HG03196 (cell line): ENCODE data around the gene MID2.
"Not testable (repeated sequence)": the region's sequence is repeated elsewhere in the genome, so short reads cannot be mapped to it uniquely, and the experiment has no call there.

ENCODE experiments used
- ATAC-seq: cut with Tn5 transposase; IDR thresholded peaks from one replicate; pipeline ENCODE4 v1.9.1; 2021; ENCODE audit not compliant: unreplicated experiment

Gene MID2, protein sequence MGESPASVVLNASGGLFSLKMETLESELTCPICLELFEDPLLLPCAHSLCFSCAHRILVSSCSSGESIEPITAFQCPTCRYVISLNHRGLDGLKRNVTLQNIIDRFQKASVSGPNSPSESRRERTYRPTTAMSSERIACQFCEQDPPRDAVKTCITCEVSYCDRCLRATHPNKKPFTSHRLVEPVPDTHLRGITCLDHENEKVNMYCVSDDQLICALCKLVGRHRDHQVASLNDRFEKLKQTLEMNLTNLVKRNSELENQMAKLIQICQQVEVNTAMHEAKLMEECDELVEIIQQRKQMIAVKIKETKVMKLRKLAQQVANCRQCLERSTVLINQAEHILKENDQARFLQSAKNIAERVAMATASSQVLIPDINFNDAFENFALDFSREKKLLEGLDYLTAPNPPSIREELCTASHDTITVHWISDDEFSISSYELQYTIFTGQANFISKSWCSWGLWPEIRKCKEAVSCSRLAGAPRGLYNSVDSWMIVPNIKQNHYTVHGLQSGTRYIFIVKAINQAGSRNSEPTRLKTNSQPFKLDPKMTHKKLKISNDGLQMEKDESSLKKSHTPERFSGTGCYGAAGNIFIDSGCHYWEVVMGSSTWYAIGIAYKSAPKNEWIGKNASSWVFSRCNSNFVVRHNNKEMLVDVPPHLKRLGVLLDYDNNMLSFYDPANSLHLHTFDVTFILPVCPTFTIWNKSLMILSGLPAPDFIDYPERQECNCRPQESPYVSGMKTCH

DNA sequence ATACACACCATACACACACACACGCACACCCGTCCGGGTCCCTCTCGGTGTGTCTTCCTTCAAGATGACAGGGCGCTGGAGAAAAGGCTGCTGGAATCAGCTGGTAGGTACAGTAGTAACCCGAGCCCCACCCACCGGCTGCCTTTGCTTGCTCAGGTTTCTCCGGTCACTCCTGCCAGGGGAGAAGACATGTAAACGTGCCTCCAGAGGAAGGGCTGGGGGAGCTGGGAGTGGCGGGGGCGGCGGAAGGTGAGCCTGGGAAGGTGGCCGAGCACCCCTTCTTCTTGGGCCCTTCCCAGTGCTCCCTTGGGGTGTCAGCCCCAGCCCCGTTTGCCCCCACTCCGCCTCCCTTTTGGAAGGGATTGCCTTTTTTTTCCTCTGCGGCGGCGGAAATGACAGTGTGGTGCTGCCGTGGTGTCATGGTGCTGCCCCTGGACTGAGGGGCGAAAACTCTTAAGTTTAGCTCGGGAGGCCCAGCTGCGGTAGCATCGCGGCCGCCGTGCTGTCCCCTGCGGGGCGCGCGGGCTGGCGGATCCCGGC lies at the start of gene MID2:
Gene MID2 (plus strand): TSS at position 169 of the 540 bp plus-strand sequence. CDS start 561 bp downstream, outside the sequence.
- no peak for ATAC-seq

DNA sequence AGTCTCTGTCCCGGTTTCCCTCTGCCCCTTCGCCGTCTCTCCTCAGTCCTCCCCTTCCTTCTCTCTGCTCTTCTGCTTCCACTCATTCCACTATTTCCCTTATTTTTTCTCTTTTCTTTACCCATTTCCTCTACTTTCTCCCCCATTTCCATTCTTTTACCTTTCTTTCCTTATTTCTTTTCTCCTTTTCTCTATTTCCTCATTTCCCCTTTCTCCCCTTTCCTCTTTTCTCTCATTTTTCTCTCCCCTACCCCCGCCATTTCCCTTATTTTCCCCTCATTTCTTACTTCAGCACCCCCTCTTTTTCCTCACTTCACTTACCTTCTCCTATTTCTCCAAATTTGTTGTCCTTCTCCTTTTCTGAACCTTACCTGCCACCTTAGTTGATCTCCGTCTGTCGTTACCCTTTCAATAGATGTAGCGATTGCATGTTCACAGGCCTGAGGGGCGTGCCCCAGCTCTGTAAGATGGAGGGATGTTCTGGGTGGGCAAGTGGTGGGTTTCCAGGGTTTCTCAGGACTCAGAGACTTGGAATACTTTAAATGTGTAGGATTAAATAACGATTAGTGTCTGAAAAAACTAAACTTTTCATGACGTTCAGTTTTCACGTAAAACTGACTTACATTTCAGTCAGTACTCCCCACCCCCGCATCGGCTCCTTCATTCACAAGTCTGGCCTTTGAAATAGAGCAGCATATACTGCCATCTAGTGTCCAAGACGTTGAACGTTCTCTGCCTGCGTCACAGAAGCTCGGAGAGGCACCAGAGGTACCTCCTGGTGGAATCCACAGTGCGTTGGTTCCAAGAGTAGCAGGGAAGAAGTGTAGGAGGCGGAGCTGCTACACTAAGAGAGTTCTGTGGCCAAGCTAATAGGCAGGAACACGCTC lies 48.8 kb upstream of the MID2 start:
- peak; percentile 78 for ATAC-seq

DNA sequence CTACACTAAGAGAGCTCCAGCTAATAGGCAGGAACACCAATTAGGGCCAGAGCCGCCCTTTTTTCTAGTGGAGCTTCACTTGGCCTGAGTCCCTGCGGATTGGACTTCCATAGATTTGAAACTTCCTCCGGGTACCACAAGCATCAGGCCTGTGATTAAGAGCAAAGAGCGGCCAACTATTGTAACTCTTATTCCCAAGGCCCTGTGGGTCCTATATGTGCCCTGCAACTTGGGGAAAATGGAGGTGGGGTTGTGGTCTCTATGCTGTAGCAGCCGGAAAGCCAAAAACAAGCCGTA lies 48.2 kb upstream of the MID2 start, which contains the start of gene NCBP2L:
Gene NCBP2L (plus strand): TSS at position 198 of the 297 bp plus-strand sequence. CDS start 16,488 bp downstream, outside the sequence.
- no peak for ATAC-seq

- no peak for ATAC-seq
Observed at GRCh38 chrX:107780525-107780924, 45.1 kb upstream of the MID2 start.

DNA sequence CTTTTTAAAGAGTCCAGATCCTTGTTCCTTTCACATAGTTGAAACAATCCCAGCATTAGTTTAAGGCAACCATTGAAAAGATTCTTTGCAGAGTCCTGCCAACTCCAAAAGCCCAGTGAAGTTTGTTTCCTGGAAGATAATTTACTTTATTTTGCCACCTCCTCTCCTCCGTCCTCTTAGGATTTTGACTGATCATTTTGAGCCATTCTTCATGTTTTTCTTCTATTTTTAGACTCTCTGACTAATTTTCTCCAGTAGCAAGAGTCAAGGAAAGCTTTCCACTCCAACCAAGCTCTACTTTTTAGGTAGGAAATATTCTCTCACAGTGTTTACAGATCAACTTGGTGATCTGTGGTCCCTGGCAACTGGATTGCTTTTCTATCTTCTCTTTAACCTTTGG lies 37.8 kb upstream of the MID2 start:
- no peak for ATAC-seq

GRCh38 chrX:107804427-107804826 lies 21.2 kb upstream of the MID2 start:
- ATAC-seq: no peak

DNA sequence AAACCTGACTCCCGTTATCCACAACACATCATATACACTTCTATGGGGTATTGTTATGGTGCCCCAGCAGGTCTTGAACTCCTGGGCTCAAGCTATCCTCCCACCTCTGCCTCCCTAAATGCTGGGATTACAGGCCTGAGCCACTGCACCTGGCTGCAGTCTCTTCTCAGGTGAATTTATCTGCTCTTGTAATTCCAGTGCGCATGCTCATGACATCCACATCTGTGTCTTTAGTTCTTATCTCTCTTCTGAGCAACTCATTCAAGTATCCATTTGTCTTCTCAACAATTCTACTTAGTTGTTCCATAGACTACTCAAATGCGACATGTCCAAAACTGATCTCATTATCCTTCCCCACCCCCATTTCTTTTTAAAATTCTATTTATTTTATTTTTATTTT lies 20.5 kb upstream of the MID2 start:
- no peak for ATAC-seq

DNA sequence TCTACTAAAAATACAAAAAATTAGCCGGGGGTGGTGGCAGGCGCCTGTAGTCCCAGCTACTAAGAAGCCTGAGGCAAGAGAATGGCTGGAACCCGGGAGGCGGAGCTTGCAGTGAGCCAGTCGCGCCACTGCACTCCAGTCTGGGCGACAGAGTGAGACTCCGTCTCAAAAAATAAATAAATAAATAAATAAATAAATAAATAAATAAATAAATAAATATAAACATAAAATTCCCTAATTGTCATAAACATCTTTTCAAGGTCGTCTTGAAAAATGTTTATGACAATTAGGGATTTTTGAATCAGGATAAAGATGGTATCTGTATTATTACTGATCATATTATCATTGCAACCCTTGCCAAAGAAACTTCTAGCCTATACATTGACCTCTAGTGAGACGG lies 15.6 kb upstream of the MID2 start:
- not testable (repeated sequence) for ATAC-seq

DNA sequence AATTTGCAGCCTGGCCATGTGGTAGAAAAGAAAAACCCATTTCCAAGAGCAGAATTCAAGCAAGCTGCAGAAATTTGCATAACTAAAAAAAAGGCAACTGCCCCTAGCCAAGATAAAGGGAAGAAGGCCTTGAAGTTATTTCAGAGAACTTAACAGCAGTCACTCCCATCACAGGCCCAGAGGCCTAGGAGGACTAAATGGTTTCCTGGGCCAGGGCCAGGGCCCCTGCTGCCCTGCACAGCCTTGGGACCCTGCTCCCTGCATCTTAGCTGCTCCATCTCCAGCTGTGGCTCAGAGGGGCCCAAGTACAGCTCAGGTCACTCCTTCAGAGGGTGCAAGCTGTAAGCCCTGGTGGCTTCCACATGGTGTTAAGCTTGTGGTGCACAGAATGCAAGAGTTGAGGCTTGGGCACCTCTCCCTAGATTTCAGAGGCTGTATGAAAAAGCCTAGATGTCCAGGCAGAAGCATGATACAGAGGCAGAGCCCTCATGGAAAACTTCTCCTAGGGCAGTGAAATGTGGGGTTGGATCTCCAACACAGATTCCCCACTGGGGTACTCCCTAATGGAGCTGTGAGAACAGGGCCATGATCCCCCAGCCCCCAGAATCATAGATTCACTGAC lies 6.7 kb upstream of the MID2 start:
- no peak for ATAC-seq

DNA sequence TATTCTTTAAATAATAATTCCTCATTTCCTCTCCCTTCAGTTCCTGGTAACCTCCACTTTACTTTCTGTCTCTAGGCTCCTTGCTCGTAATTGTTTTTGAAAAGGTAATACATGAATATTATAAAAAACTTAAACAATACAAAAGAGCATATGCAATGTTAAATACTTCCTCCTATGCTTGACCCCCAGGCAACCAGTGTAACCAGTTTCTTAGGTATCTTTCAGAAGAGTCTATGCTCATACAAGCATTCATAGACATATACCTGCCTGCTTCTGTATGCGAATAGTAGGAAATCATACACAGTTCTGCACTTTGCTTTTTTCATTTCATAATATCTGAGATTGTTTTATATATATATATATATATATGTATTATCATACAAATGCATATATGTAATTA lies 2.6 kb upstream of the MID2 start:
- ATAC-seq: no peak

GRCh38 chrX:107823456-107823855 lies 2.2 kb upstream of the MID2 start:
- ATAC-seq: no peak

GRCh38 chrX:107826238-107827029 lies 768 bp downstream of the MID2 start:
- no peak for ATAC-seq

DNA sequence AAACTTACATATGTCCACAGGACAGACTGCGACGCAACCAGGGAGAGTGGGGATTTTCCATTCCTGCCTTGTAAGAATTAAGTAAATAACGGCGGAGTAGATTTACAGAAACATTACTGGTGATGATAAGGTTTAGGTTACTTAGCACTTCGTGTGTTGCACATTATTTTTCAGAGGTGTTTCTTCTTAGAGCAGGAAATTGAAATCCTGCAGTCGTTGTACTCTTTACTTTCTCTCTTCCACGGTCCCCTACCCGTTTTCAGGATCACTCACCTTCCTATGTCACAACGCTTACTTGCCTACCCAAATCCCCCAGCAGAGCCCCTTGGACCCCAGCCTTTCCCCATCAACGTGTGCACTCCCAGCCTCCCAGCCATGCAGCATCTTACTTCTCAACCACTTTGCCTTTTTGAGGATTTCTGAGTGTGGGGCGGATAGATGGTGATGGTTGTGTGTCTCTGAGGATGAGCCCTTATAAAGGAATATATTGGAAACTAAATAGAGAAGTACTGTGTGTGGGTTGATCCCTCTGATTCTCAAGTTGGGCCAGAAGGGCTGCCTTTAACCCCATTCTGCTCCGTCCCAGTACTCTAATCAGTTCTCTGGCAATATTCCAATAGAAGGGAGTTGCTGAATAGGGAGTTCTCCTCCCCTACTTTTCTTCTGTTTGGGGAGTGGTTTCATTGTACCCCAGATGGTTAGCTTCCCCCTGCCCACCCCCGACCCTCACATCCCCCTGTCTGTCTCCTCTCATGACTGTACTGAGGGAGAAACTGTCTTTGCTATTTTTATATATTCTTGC lies 1.6 kb downstream of the MID2 start:
- no peak for ATAC-seq

GRCh38 chrX:107827852-107828251 lies 2.2 kb downstream of the MID2 start:
- no peak for ATAC-seq

DNA sequence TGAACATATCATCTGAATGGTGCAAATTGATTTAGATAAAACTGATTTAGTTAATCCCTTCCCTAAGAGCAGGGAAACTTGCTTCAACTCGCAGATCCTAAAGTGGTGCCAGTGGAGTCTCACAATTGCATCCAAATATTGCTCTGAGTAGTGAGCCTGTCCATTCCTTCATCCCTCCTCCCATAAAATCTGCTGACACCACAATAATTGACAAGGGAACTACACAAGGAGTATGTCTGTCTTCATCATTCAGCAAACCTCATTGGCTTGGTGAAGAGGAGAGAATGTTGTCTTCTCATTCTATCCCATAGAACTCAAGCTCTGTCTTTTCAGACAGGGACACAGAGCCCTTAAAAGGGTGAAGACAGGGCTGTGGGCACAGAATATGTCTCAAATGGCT lies 4.2 kb downstream of the MID2 start:
- no peak for ATAC-seq

DNA sequence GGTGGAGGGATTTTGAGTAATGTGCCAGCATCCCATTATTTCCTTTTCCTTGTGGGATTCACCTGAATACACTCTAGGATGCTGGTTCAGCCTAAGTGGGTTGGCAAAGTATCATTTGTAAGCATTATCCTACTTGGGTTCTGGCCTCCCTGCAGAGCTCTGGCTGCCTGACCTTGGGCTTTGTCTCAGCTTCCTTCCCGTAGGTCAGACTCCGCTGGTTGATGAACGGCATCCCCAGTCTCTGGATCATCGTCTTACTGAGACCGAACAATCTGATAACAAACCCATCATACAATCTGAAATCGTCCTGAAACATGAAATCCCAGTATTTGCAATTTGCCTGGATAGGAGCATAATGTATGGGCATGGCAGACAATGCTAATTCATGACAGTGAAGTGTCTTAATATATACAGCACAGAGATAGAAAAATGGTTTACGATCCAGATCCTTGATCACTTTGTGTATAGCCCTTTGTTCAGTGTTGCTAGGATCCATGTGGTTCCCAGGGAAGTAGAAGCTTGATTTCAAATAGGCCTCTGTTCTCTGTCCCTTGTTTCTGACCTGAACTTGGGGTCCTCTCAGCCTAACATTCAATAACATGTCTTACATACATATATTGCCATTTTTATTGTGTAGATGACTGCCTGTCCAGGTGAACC lies 5.5 kb downstream of the MID2 start:
- no peak for ATAC-seq

GRCh38 chrX:107834275-107835201 lies 8.9 kb downstream of the MID2 start:
- ATAC-seq: no peak
